ENCODE measurements around the gene OR2T35.

GRCh38 chr1:248597589-248597988 lies 47.5 kb downstream of the OR2T35 start, which contains the start of gene OR2T10:
- TF ChIP-seq CTCF (IDR thresholded peaks at IDR 0.05) (no peak), POLR2A (IDR thresholded peaks at IDR 0.05) (no peak), EP300 (IDR thresholded peaks at IDR 0.05) (no peak)
